GM21825 (cell line): ENCODE results near the gene RCN1.
"Not testable (repeated sequence)": the region's sequence is repeated elsewhere in the genome, so short reads cannot be mapped to it uniquely, and the experiment has no call there.

Experiments
- ATAC-seq: cut with Tn5 transposase; IDR thresholded peaks from one replicate; pipeline ENCODE4 v1.9.1; 2021; ENCODE audit warnings: mild to moderate bottlenecking, moderate library complexity; ENCODE audit not compliant: unreplicated experiment

Gene RCN1

GRCh38 chr11:32109592-32109991 is 18.7 kb downstream of the RCN1 start:
- ATAC-seq: no peak

GRCh38 chr11:32110795-32111194 is 19.9 kb downstream of the RCN1 start:
- no peak for ATAC-seq

- no peak for ATAC-seq
Measured at GRCh38 chr11:32113200-32113919, 22.5 kb downstream of the RCN1 start.

GRCh38 chr11:32113920-32114203 is 23.0 kb downstream of the RCN1 start:
- no peak for ATAC-seq

GRCh38 chr11:32115446-32115845 is 24.6 kb downstream of the RCN1 start:
- ATAC-seq: no peak

- no peak for ATAC-seq
Measured at GRCh38 chr11:32116668-32117067, 25.8 kb downstream of the RCN1 start.

DNA sequence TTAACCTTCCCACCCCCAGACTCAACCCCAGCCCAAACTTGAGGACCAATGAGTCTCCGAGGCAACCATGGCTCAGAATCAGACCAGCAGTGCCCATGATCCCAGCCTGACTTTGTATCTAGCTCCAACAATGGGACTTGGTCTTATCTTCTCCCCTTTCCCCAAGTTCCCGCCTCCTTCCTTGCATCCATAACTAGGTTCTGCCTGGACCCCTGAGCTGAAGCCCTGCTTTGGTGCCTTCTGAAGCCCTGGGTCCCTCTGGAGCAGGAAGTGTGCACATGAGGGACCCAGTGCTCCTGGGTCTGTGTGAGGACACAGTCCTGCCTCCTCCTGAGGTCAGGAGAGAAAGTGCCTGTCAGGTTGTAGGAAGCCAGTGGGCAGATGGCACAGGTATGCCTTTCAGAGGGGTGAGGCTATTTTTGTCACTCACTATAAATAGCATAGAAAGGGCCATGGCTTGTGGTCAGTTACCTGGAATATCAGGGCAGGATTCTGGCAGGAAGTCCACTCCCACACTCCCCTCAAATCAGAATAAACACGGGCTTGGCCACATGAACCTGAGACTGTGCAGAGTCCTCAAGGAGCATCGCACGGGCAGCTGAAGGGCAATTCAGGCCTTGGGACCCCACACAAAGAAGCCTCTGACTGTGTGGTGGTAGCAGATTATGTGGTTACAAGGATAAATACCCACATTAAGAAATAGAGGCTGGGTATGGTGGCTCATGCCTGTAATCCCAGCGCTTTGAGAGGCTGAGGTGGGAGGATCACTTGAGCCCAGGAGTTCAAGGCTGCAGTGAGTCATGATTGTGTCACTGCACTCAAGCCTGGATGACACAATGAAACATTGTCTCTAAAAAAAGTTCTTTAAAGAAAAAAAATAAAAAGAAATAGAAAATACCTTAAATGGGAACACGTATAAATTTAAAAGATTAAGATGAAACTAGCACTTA is 27.4 kb downstream of the RCN1 start:
- no peak for ATAC-seq

- not testable (repeated sequence) for ATAC-seq
Measured at GRCh38 chr11:32119139-32119538, 28.3 kb downstream of the RCN1 start.

- ATAC-seq: peak; percentile 69
Measured at GRCh38 chr11:32121012-32121411, 30.1 kb downstream of the RCN1 start.

- no peak for ATAC-seq
Measured at GRCh38 chr11:32122200-32122599, 31.3 kb downstream of the RCN1 start.

GRCh38 chr11:32131321-32131720 is 40.4 kb downstream of the RCN1 start:
- ATAC-seq: no peak

- ATAC-seq: no peak
Measured at GRCh38 chr11:32136657-32137056, 45.8 kb downstream of the RCN1 start.

DNA sequence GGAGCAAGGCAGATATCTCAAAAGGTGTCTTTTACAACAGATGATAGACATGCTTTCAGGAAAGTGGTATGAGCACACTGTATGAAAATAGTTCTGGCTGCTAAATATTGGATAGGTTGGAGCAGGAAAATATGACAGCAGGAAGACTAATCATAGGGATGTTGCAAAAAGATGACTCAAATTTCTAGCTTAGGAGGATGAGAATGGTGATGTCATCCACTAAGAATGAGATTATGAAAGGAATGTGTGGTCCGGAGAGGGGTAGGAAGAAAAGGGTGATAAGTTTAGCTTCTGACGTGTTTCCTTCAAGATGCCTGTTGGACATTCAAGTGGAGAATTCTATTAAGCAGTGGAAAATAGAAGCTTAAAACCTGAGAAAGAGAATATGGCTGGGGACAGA is 46.4 kb downstream of the RCN1 start:
- ATAC-seq: no peak

DNA sequence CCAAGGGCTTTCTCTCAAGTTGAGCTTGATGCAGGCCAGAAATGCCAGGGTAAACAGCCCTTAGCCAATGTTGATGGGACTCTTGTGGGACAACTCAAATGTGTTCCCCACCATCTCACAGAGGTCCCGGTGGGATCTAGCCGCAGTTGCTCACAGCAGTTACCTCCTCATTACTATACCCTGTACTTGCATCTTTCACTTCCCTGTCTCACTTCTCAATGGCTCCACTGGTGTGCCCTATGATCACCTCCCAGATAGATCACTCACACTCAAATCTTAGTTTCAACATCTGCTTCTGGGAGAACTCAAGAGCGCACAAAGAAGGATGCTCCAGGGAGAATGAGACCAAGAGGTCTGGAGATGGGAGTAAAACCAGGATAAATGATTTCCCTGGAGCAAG is 47.0 kb downstream of the RCN1 start:
- ATAC-seq: no peak

- no peak for ATAC-seq
Measured at GRCh38 chr11:32138902-32139301, 48.0 kb downstream of the RCN1 start.

- ATAC-seq: no peak
Measured at GRCh38 chr11:32139896-32140520, 49.1 kb downstream of the RCN1 start.

- no peak for ATAC-seq
Measured at GRCh38 chr11:32141745-32142546, 51.1 kb downstream of the RCN1 start.

DNA sequence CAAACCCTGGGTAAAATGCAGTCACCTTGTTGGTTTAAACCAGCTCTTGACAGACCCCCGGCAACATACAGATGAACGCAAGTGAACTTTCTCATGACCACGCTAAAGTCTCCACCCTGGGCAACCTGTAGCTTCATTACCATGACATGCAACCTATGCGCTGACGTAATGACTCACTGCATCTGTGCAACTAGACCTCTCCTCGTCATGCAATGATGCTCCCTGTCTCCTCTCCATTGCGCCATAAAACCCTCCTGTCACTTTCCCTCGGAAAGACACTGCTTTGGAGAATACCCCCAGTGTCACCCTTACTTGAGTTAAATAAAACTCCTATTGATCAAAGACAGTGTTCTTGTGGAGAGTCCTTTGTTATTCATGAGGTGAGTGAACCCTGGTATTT is 52.5 kb downstream of the RCN1 start:
- no peak for ATAC-seq

GRCh38 chr11:32145282-32145681 is 54.4 kb downstream of the RCN1 start:
- no peak for ATAC-seq

GRCh38 chr11:32148895-32149294 is 58.0 kb downstream of the RCN1 start:
- ATAC-seq: no peak

DNA sequence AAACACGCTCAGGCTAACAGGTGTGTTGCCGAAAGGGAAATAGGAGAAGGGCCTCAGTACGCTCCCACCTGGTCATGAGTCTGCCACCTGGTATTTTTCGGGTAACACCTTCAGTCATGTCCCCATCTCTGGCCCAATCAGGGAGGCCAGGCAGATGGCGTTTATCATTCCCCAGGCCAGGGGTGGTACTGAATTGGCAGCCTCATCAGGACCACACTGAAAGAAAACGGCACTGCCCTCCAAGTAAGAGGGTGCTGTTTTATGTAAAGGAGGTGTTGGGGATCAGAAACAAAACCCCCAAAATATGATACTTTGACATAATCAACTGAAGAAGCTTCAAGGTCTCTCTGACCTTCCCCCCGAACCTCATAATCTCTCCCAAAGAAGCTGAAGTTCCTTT is 58.9 kb downstream of the RCN1 start:
- no peak for ATAC-seq
